HepG2 (cell line): Measurements from ENCODE around the gene CKS2. TPM values are rescaled to one million over a fixed set of nuclear protein-coding genes. Genes with fewer than 3 reads are reported as not detected.

Experiments
- ATF7 ChIP-seq, 2 experiments: fragments of 450-650 bp in 1 of 2; sonication (generic) in 1 of 2; formaldehyde crosslinking in 1 of 2; IDR thresholded peaks; 2 replicates each; pipeline versions ENCODE4 v1.4.0 to v1.6.1; 2016 to 2020; ENCODE audit warnings: antibody characterized with exemption in 1 of 2, mild to moderate bottlenecking in 1 of 2, missing genetic modification reagents in 1 of 2
- DNMT1 ChIP-seq: sonication (generic); formaldehyde crosslinking; IDR thresholded peaks from 2 replicates; pipeline ENCODE4 v1.5.1; 2020; ENCODE audit warnings: mild to moderate bottlenecking, missing genetic modification reagents
- NRL ChIP-seq: sonication (generic); formaldehyde crosslinking; IDR thresholded peaks from 2 replicates; pipeline ENCODE4 v1.5.0; 2020; ENCODE audit warnings: missing genetic modification reagents, mild to moderate bottlenecking, moderate library complexity, borderline replicate concordance
- PCBP2 ChIP-seq: fragments of 200-400 bp; formaldehyde crosslinking; optimal IDR thresholded peaks from 2 replicates; pipeline ENCODE3; 2018; ENCODE audit warnings: low read length, low read depth; ENCODE audit not compliant: poor library complexity, severe bottlenecking
- PRMT3 ChIP-seq: sonication (generic); formaldehyde crosslinking; IDR thresholded peaks from 2 replicates; pipeline ENCODE4 v1.8.1; 2022; ENCODE audit warnings: low read depth, mild to moderate bottlenecking, moderate library complexity, missing genetic modification reagents, borderline replicate concordance
- SSRP1 ChIP-seq: IDR thresholded peaks from 2 replicates; pipeline ENCODE4 v1.6.1; 2016; ENCODE audit warnings: control low read depth
- SYNCRIP ChIP-seq: fragments of 200-400 bp; formaldehyde crosslinking; IDR thresholded peaks from 2 replicates; pipeline ENCODE4 v1.6.1; 2018; ENCODE audit warnings: mild to moderate bottlenecking, low read depth, low read length; ENCODE audit not compliant: insufficient read depth
- ZFP1 ChIP-seq: IDR thresholded peaks from 2 replicates; pipeline ENCODE4 v1.6.1; 2016
- ZNF143 ChIP-seq: sonication (generic); formaldehyde crosslinking; IDR thresholded peaks from 2 replicates; pipeline ENCODE4 v1.4.0; 2020; ENCODE audit warnings: missing genetic modification reagents
- ZNF484 ChIP-seq: sonication (generic); formaldehyde crosslinking; IDR thresholded peaks from 2 replicates; pipeline ENCODE4 v1.5.1; 2020; ENCODE audit warnings: mild to moderate bottlenecking, low read depth, missing genetic modification reagents, borderline replicate concordance
- ZNF510 ChIP-seq: sonication (generic); formaldehyde crosslinking; IDR thresholded peaks from 2 replicates; pipeline ENCODE4 v1.4.0; 2020; ENCODE audit warnings: low read depth, mild to moderate bottlenecking, missing genetic modification reagents
- ZNF577 ChIP-seq: sonication (generic); formaldehyde crosslinking; IDR thresholded peaks from 2 replicates; pipeline ENCODE4 v1.4.0; 2020; ENCODE audit warnings: mild to moderate bottlenecking, low read depth, missing genetic modification reagents, borderline replicate concordance
- ZNF598 ChIP-seq: sonication (generic); formaldehyde crosslinking; IDR thresholded peaks from 2 replicates; pipeline ENCODE4 v1.5.1; 2020; ENCODE audit warnings: mild to moderate bottlenecking, missing genetic modification reagents, borderline replicate concordance
- ZNF776 ChIP-seq: sonication (generic); formaldehyde crosslinking; IDR thresholded peaks from 2 replicates; pipeline ENCODE4 v1.4.0; 2020; ENCODE audit warnings: mild to moderate bottlenecking, missing genetic modification reagents
- ZNF83 ChIP-seq: sonication (generic); formaldehyde crosslinking; IDR thresholded peaks from 2 replicates; pipeline ENCODE4 v1.4.0; 2020; ENCODE audit warnings: missing genetic modification reagents, mild to moderate bottlenecking, borderline replicate concordance
- polyA plus RNA-seq, 8 experiments: library from polyadenylated mRNA; depleted of rRNA in 3 of 8; stranded (reverse) in 7 of 8; unstranded in 1 of 8; fragments of >200 nt; fragmentation: Illumina TruSeq in 4 of 8; extraction: Trizol in 4 of 8; gene quantifications; 2 replicates each; pipeline versions ENCODE4 v1.2.1 to v1.2.3, GENCODE V29; 2011 to 2016; ENCODE audit warnings: low read depth in 4 of 8, missing spikeins in 1 of 8, mixed read lengths in 1 of 8; ENCODE audit not compliant: insufficient read depth in 1 of 8
- total RNA-seq, 5 experiments: library from RNA; depleted of rRNA; stranded (reverse); fragments of >200 nt; fragmentation: Illumina TruSeq; extraction: Trizol; gene quantifications; 2 replicates each; pipeline ENCODE4 v1.2.3, GENCODE V29; 2016; ENCODE audit warnings: low read depth in 1 of 5
- TF ChIP-seq, protein P1 (sequence below): sonication (generic); formaldehyde crosslinking; IDR thresholded peaks from 2 replicates; pipeline ENCODE4 v1.4.0; 2020; ENCODE audit warnings: missing genetic modification reagents; ENCODE audit errors: not compliant biosample characterization
- TF ChIP-seq, protein P2 (sequence below): sonication (generic); formaldehyde crosslinking; conservative IDR thresholded peaks from 2 replicates; pipeline ENCODE4 v1.8.0; 2022; ENCODE audit warnings: low read depth, missing genetic modification reagents
- TF ChIP-seq, protein P3 (sequence below): sonication (generic); formaldehyde crosslinking; IDR thresholded peaks from 2 replicates; pipeline ENCODE4 v1.4.0; 2020; ENCODE audit warnings: missing genetic modification reagents, borderline replicate concordance
- TF ChIP-seq, protein P4 (sequence below): sonication (generic); formaldehyde crosslinking; IDR thresholded peaks from 2 replicates; pipeline ENCODE4 v1.9.0; 2021; ENCODE audit warnings: missing genetic modification reagents, borderline replicate concordance
- TF ChIP-seq, protein P5 (sequence below): sonication (generic); formaldehyde crosslinking; IDR thresholded peaks from 2 replicates; pipeline ENCODE4 v1.4.0; 2020; ENCODE audit warnings: mild to moderate bottlenecking, missing genetic modification reagents

CKS2 gene
- total and polyA plus RNA-seq, 2 of the 13 experiments (the other 11 are each of a cell fraction or from before 2014, with no cell fraction given): 251 to 317 TPM

DNA sequence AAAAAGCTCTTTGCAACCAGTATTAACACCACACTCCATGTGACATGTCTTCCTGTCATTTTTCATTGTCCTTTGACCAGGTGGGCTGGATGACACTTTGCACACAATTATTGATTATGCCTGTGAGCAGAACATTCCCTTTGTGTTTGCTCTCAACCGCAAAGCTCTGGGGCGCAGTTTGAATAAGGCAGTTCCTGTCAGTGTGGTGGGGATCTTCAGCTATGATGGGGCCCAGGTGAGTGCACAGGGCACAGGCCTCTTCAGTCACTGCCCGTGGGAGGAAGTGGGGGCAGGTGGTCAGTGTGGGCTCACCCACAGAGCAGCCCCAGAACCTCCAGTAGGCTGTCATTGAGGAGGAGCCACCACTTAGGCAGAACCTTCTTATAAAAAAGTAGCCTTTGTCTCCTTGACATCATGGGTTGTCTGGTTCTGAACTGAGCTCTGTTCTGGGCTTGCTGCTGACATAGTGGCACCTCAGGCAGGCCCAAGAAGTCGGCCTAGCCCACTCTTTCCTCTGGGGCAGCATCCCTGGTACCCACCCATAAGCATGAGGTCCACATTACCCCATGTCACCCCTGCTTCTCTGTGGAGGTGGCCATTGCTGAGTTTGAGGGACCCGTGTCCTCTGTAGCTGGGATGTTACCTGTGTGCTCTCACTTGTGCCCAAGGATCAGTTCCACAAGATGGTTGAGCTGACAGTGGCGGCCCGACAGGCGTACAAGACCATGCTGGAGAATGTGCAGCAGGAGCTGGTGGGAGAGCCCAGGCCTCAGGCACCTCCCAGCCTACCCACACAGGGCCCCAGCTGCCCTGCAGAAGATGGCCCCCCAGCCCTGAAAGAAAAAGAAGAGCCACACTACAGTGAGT lies 46.6 kb downstream of the CKS2 start (continued):
- TF ChIP-seq, protein P1, sequence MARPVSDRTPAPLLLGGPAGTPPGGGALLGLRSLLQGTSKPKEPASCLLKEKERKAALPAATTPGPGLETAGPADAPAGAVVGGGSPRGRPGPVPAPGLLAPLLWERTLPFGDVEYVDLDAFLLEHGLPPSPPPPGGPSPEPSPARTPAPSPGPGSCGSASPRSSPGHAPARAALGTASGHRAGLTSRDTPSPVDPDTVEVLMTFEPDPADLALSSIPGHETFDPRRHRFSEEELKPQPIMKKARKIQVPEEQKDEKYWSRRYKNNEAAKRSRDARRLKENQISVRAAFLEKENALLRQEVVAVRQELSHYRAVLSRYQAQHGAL (CRISPR knock-in tag): no peak
- TF ChIP-seq, protein P2, sequence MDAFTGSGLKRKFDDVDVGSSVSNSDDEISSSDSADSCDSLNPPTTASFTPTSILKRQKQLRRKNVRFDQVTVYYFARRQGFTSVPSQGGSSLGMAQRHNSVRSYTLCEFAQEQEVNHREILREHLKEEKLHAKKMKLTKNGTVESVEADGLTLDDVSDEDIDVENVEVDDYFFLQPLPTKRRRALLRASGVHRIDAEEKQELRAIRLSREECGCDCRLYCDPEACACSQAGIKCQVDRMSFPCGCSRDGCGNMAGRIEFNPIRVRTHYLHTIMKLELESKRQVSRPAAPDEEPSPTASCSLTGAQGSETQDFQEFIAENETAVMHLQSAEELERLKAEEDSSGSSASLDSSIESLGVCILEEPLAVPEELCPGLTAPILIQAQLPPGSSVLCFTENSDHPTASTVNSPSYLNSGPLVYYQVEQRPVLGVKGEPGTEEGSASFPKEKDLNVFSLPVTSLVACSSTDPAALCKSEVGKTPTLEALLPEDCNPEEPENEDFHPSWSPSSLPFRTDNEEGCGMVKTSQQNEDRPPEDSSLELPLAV (CRISPR knock-in tag): no peak
- TF ChIP-seq PCBP2 (no peak), ZNF577 (CRISPR knock-in tag) (no peak), ZNF598 (CRISPR knock-in tag) (0 out of 2 replicates have a peak, but pooled peaks have one; percentile 34), ZFP1 (CRISPR knock-in tag) (peak; percentile 85; the same call in 1 of the 2 replicates), ZNF143 (CRISPR knock-in tag) (no peak), NRL (CRISPR knock-in tag) (no peak), ATF7 (IDR thresholded peaks at IDR 0.05) (no peak), ATF7 (CRISPR knock-in tag; IDR thresholded peaks at IDR 0.05) (no peak), ZNF510 (no peak), SYNCRIP (no peak), PRMT3 (CRISPR knock-in tag) (no peak), ZNF776 (CRISPR knock-in tag) (no peak), ZNF484 (CRISPR knock-in tag) (no peak), ZNF83 (CRISPR knock-in tag) (no peak), SSRP1 (CRISPR knock-in tag) (no peak), DNMT1 (CRISPR knock-in tag) (0 out of 2 replicates have a peak, but pooled peaks have one; percentile 23)
- TF ChIP-seq, protein P3, sequence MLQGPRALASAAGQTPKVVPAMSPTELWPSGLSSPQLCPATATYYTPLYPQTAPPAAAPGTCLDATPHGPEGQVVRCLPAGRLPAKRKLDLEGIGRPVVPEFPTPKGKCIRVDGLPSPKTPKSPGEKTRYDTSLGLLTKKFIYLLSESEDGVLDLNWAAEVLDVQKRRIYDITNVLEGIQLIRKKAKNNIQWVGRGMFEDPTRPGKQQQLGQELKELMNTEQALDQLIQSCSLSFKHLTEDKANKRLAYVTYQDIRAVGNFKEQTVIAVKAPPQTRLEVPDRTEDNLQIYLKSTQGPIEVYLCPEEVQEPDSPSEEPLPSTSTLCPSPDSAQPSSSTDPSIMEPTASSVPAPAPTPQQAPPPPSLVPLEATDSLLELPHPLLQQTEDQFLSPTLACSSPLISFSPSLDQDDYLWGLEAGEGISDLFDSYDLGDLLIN (CRISPR knock-in tag): no peak
- TF ChIP-seq, protein P4, sequence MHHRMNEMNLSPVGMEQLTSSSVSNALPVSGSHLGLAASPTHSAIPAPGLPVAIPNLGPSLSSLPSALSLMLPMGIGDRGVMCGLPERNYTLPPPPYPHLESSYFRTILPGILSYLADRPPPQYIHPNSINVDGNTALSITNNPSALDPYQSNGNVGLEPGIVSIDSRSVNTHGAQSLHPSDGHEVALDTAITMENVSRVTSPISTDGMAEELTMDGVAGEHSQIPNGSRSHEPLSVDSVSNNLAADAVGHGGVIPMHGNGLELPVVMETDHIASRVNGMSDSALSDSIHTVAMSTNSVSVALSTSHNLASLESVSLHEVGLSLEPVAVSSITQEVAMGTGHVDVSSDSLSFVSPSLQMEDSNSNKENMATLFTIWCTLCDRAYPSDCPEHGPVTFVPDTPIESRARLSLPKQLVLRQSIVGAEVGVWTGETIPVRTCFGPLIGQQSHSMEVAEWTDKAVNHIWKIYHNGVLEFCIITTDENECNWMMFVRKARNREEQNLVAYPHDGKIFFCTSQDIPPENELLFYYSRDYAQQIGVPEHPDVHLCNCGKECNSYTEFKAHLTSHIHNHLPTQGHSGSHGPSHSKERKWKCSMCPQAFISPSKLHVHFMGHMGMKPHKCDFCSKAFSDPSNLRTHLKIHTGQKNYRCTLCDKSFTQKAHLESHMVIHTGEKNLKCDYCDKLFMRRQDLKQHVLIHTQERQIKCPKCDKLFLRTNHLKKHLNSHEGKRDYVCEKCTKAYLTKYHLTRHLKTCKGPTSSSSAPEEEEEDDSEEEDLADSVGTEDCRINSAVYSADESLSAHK (CRISPR knock-in tag): no peak
- TF ChIP-seq, protein P5, sequence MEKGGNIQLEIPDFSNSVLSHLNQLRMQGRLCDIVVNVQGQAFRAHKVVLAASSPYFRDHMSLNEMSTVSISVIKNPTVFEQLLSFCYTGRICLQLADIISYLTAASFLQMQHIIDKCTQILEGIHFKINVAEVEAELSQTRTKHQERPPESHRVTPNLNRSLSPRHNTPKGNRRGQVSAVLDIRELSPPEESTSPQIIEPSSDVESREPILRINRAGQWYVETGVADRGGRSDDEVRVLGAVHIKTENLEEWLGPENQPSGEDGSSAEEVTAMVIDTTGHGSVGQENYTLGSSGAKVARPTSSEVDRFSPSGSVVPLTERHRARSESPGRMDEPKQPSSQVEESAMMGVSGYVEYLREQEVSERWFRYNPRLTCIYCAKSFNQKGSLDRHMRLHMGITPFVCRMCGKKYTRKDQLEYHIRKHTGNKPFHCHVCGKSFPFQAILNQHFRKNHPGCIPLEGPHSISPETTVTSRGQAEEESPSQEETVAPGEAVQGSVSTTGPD (CRISPR knock-in tag): no peak
